ENCODE data around the gene PRKRA.

DNA sequence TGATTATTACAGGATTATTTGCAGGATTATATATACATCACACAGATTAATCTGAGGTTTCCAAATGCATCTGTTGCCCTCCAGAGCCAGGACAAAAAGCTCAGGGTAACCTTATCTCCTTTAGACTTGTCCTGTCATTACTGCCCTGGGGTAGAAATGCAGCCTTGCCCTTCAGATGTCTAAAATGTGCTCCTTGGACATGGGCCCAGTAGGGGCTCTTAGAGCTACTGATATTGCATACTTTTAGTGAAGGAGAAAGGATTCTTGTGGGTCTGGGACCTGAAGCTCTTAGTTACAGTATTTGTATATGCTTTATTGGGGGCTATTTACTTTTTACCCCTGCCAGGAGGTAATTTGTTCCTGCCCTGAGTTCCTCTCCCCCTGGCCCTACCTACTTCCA lies 56.1 kb downstream of the PRKRA start:
- no peak for TF ChIP-seq SIN3A (IDR thresholded peaks at IDR 0.05; ENCODE audit: borderline replicate concordance, insufficient read depth, low read length)
- no peak for TF ChIP-seq TAF1 (IDR thresholded peaks at IDR 0.05; ENCODE audit: borderline replicate concordance, insufficient read depth, low read length)
- TF ChIP-seq POLR2AphosphoS5 (IDR thresholded peaks at IDR 0.05; ENCODE audit: low read depth, low read length), result no peak
- TF ChIP-seq, protein P1, sequence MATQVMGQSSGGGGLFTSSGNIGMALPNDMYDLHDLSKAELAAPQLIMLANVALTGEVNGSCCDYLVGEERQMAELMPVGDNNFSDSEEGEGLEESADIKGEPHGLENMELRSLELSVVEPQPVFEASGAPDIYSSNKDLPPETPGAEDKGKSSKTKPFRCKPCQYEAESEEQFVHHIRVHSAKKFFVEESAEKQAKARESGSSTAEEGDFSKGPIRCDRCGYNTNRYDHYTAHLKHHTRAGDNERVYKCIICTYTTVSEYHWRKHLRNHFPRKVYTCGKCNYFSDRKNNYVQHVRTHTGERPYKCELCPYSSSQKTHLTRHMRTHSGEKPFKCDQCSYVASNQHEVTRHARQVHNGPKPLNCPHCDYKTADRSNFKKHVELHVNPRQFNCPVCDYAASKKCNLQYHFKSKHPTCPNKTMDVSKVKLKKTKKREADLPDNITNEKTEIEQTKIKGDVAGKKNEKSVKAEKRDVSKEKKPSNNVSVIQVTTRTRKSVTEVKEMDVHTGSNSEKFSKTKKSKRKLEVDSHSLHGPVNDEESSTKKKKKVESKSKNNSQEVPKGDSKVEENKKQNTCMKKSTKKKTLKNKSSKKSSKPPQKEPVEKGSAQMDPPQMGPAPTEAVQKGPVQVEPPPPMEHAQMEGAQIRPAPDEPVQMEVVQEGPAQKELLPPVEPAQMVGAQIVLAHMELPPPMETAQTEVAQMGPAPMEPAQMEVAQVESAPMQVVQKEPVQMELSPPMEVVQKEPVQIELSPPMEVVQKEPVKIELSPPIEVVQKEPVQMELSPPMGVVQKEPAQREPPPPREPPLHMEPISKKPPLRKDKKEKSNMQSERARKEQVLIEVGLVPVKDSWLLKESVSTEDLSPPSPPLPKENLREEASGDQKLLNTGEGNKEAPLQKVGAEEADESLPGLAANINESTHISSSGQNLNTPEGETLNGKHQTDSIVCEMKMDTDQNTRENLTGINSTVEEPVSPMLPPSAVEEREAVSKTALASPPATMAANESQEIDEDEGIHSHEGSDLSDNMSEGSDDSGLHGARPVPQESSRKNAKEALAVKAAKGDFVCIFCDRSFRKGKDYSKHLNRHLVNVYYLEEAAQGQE (IDR thresholded peaks at IDR 0.05; ENCODE audit: insufficient read depth in 1 of 2, low read depth in 2 of 2, low read length in 2 of 2), result no peak
- TF ChIP-seq FOXP2 (optimal IDR thresholded peaks at IDR 0.05; ENCODE audit: borderline replicate concordance, extremely low read depth, extremely low read length, insufficient read depth), result no peak
